Measurements from ENCODE around the gene ZBTB45.
"Not testable (repeated sequence)": the region's sequence is repeated elsewhere in the genome, so short reads cannot be mapped to it uniquely, and the experiment has no call there.

The ZBTB45 gene

GRCh38 chr19:58510084-58510862 lies 9.3 kb downstream of the ZBTB45 start:
- no peak for DNase-seq

DNA sequence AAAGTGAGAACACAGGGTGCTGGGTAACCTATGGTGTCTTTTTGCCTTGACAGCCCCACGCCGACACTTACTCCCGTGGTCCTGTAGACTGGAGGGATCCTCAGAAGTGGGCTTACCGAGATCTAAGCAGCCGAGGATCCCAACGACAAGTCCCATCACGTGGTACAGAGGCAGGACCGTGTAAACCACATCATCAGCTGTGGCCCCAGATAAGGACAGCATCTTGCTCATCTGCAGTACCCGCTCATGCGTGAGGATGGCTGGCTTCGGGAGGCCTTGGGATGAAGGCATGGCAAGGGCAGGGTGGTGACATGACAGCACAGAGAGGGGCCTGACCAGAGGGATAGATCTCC lies 9.9 kb downstream of the ZBTB45 start:
- DNase-seq: no peak

GRCh38 chr19:58507602-58508223 lies 11.9 kb downstream of the ZBTB45 start:
- DNase-seq: not testable (repeated sequence)

- no peak for DNase-seq
Measured at GRCh38 chr19:58500242-58500641, 19.4 kb downstream of the ZBTB45 start.

- peak; percentile 97 for DNase-seq
Measured at GRCh38 chr19:58499021-58499927, 20.3 kb downstream of the ZBTB45 start.

GRCh38 chr19:58498316-58499020 lies 21.1 kb downstream of the ZBTB45 start:
- no peak for DNase-seq

DNA sequence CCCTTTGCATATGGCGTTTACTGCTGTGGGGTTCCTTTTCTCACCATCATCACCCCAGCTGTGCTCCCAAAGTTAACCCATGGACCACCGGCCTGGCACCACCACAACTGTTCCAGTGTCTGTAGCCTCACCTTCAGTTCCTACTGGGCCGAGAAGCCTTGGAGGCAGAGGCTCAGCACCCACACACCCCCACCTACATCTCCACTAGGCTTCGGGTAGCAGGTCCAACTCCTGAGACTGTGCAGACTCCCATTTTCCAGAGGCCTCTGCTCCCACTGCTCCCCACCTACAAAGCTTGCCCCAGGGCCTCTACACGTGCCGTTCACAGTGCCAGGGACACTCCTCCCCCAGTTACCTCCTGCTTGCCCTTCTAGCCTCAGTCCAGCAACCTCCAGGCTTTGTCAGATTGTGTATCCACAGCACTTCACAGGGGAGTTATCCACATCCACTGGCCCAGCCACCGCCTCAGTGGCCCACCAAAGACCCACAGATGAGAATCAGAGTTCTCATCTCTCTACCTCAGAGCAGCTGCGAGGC lies 21.9 kb downstream of the ZBTB45 start:
- DNase-seq: no peak

GRCh38 chr19:58492265-58492664 lies 27.3 kb downstream of the ZBTB45 start:
- no peak for DNase-seq

DNA sequence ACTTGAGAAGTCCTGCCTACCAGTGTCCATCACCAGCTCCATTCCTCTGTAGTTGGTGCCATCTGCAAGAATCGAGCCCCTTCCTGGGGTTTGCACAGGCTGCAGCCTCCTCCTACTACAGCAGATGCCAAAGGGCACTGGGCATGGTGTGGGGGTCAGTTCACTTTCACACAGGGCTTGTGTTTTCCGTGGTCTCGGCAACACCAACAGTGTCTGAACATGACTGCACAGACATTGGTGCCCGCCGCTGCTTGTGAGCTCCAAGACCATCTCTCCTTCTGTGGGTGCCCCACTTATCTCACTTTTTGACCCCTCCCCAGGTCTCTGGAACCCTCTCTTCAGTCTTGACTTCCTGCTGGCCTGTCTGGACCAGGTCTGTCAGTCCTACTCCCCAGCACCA lies 28.2 kb downstream of the ZBTB45 start:
- DNase-seq: no peak

DNA sequence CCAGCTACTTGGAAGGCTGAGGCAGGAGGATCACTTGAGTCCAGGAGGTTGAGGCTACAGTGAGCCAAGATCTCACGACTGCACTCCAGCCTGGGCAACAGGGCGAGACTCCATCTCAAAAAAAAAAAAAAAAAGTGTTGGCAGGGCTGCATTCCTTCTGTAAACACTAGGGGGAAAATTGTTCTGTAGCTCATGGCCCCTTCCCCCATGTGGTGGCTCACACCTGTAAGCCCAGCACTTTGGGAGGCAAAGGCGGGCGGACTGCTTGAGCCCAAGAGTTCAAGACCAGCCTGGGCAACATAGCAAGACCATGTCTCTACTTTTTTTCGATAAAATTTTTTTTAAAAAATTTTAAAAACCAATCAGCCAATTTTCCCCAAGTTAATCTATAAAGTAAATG lies 35.3 kb downstream of the ZBTB45 start:
- not testable (repeated sequence) for DNase-seq

GRCh38 chr19:58483776-58484175 lies 35.8 kb downstream of the ZBTB45 start:
- DNase-seq: no peak

- DNase-seq: no peak
Measured at GRCh38 chr19:58482372-58482771, 37.2 kb downstream of the ZBTB45 start.

GRCh38 chr19:58480831-58481230 lies 38.8 kb downstream of the ZBTB45 start:
- no peak for DNase-seq

- DNase-seq: no peak
Measured at GRCh38 chr19:58480481-58480830, 39.2 kb downstream of the ZBTB45 start.

DNA sequence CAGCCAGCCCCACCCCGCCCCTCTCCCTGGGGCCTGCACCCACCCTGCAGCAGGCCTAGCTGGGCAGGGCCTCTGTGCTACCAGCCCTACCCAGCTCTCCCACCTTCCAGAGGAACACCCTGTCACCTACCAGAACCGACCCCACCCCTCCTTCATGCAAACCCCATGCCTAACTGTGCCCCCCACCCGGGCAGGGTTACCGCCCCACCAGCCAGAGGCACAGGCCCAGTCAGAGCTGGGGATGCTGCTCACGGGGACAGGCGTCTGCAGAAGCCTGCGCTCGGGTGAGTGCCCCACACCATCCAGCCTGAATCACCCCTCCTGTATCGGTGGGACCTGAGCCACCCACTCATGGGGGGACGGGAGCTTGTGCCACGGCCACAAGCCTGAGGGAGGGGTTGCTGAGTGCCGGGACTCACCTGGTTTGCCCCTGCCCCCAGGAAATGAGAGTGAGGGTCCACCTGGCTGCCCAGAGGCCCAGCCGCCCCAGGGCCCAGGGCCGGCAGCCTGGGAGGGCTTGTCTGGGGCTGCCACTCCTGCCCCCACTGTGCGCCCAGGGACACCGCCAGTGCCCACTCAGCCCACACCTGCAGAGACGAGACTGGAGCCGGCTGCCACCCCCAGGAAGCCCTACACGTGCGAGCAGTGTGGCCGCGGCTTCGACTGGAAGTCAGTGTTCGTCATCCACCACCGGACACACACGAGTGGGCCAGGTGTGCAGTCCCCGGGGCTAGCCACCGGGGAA lies 39.7 kb downstream of the ZBTB45 start:
- no peak for DNase-seq

DNA sequence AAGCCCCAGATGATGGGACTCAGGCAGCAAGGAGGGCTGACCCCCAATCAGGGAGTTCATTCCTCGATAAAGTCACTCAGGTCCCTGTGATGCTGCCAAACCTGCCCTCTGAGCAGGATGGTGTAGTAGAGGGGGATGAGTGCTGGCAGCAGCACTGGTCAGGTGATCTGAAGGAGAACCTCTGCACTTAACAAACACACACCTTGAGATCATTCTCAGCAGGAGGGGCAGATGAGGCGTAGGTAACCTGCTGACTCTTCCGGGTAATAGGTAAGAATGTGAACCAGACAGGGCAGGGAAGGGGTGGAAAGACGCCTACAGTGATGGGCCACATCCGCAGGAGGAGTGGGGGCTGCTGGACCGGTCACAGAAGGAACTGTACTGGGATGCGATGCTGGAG lies 40.3 kb downstream of the ZBTB45 start:
- no peak for DNase-seq

- no peak for DNase-seq
Measured at GRCh38 chr19:58477871-58478270, 41.7 kb downstream of the ZBTB45 start.

GRCh38 chr19:58477130-58477529 lies 42.5 kb downstream of the ZBTB45 start:
- DNase-seq: no peak

- DNase-seq: no peak
Measured at GRCh38 chr19:58476498-58477015, 43.1 kb downstream of the ZBTB45 start.

GRCh38 chr19:58475714-58476497 lies 43.7 kb downstream of the ZBTB45 start, which contains the start of gene ZNF446:
Gene ZNF446, plus strand, starts transcription at chr19:58476352. Its CDS starts 867 bp downstream, at chr19:58477219.
- DNase-seq: peak; percentile 75

Measured in NCI-H1436 treated with DMSO at 0.1 percent for 48 hours (cell line).